ENCODE measurements around the gene PRKCD. TPM values are rescaled to one million over a fixed set of nuclear protein-coding genes. Genes with fewer than 3 reads are reported as not detected.

The PRKCD gene
- total and polyA plus RNA-seq, 9 of the 15 experiments (the other 6 are each of a cell fraction or from before 2014, with no cell fraction given), result 2.5 to 19.5 (median 6.1) TPM

- no peak for TF ChIP-seq ARHGAP35 (IDR thresholded peaks at IDR 0.05; ENCODE audit: partially characterized antibody)
- TF ChIP-seq TCF7 (IDR thresholded peaks at IDR 0.05; ENCODE audit: borderline replicate concordance), result no peak
- TF ChIP-seq ZSCAN32 (CRISPR knock-in tag; IDR thresholded peaks at IDR 0.05), result no peak
- TF ChIP-seq, protein P1, sequence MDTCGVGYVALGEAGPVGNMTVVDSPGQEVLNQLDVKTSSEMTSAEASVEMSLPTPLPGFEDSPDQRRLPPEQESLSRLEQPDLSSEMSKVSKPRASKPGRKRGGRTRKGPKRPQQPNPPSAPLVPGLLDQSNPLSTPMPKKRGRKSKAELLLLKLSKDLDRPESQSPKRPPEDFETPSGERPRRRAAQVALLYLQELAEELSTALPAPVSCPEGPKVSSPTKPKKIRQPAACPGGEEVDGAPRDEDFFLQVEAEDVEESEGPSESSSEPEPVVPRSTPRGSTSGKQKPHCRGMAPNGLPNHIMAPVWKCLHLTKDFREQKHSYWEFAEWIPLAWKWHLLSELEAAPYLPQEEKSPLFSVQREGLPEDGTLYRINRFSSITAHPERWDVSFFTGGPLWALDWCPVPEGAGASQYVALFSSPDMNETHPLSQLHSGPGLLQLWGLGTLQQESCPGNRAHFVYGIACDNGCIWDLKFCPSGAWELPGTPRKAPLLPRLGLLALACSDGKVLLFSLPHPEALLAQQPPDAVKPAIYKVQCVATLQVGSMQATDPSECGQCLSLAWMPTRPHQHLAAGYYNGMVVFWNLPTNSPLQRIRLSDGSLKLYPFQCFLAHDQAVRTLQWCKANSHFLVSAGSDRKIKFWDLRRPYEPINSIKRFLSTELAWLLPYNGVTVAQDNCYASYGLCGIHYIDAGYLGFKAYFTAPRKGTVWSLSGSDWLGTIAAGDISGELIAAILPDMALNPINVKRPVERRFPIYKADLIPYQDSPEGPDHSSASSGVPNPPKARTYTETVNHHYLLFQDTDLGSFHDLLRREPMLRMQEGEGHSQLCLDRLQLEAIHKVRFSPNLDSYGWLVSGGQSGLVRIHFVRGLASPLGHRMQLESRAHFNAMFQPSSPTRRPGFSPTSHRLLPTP (IDR thresholded peaks at IDR 0.05; ENCODE audit: borderline replicate concordance, extremely low read depth, insufficient read length), result no peak
- no peak for TF ChIP-seq HNRNPL (IDR thresholded peaks at IDR 0.05; ENCODE audit: low read depth, low read length)
- no peak for TF ChIP-seq RBM22 (IDR thresholded peaks at IDR 0.05; ENCODE audit: low read depth, low read length, poor library complexity, severe bottlenecking)
- TF ChIP-seq ELK1 (CRISPR knock-in tag; IDR thresholded peaks at IDR 0.05), result no peak
- Histone ChIP-seq H4K20me1 (replicated peaks; ENCODE audit: control insufficient read depth, insufficient read depth, low read length) (no peaks in the 10 kb centered on the region; the same call in none of the 2 replicates), H3K9me1 (ENCODE audit: control insufficient read depth, insufficient read depth, low read length) (no peaks in the 10 kb centered on the region), H3K4me3 (no peak overlapping the region), H3K4me1 (replicated peaks in 1 of 2; ENCODE audit: control insufficient read depth in 2 of 2, insufficient read depth in 2 of 2, low read length in 2 of 2) (peaks cover 0 to 5% of the 10 kb centered on the region in 2 experiments; a peak in 1 of 5 replicates), H3K27me3 (ENCODE audit: control insufficient read depth in 2 of 2, insufficient read depth in 2 of 2, low read length in 2 of 2) (no peaks in the 10 kb centered on the region), H3K4me2 (ENCODE audit: insufficient read depth, low read length) (no peak overlapping the region), H3K79me2 (ENCODE audit: control insufficient read depth, insufficient read depth, low read length) (no peaks in the 10 kb centered on the region), H3K27ac (ENCODE audit: extremely low read depth, low read depth, low read length) (no peak overlapping the region), H3K9ac (ENCODE audit: insufficient read depth in 1 of 2, low read depth in 2 of 2, low read length in 2 of 2) (no peak overlapping the region), H3K36me3 (ENCODE audit: control insufficient read depth, insufficient read depth, low read length) (peaks cover 13% of the 10 kb centered on the region; the same call in 1 of the 3 replicates), H3K9me3 (replicated peaks; ENCODE audit: control insufficient read depth, insufficient read depth, low read depth, low read length) (no peaks in the 10 kb centered on the region), H2AFZ (ENCODE audit: low read depth, low read length) (no peak overlapping the region)
- WGBS (ENCODE audit: insufficient coverage, low coverage, missing lambda C conversion rate), result 91% methylated on average over 7 of the region's 15 CpGs
- FAIRE-seq, result no peak
- no TSS peak for BruUV-seq (replicated peaks)
- ATAC-seq, result no peak
- in situ Hi-C loops (cut with MboI), result no loop called here
- intact Hi-C loops (cut with micrococcal nuclease), result no loop called here
- DNase-seq (ENCODE audit: extremely low read depth in 1 of 4, low spot score in 3 of 4), result no peak
- CTCF ChIA-PET (ENCODE audit: low intra/inter-chr PET ratio), result no interaction called here
- POLR2A ChIA-PET, result no interaction called here
These were observed 17.2 kb downstream of the PRKCD start for GRCh38 chr3:53178246-53178645.
